HL-60 (cell line): Measurements from ENCODE around the gene HEXIM1.

Experiments
- GABPA ChIP-seq: IDR thresholded peaks from 2 replicates; pipeline ENCODE4 v1.6.1; 2012; ENCODE audit warnings: low read depth
- POLR2AphosphoS5 ChIP-seq: IDR thresholded peaks from 2 replicates; pipeline ENCODE4 v1.6.1; 2012; ENCODE audit warnings: low read depth
- TF ChIP-seq, protein P1 (sequence below): IDR thresholded peaks from one replicate; pipeline ENCODE4 v1.5.1; 2011; ENCODE audit warnings: low read length, control low read depth, inconsistent platforms; ENCODE audit not compliant: insufficient read depth

DNA sequence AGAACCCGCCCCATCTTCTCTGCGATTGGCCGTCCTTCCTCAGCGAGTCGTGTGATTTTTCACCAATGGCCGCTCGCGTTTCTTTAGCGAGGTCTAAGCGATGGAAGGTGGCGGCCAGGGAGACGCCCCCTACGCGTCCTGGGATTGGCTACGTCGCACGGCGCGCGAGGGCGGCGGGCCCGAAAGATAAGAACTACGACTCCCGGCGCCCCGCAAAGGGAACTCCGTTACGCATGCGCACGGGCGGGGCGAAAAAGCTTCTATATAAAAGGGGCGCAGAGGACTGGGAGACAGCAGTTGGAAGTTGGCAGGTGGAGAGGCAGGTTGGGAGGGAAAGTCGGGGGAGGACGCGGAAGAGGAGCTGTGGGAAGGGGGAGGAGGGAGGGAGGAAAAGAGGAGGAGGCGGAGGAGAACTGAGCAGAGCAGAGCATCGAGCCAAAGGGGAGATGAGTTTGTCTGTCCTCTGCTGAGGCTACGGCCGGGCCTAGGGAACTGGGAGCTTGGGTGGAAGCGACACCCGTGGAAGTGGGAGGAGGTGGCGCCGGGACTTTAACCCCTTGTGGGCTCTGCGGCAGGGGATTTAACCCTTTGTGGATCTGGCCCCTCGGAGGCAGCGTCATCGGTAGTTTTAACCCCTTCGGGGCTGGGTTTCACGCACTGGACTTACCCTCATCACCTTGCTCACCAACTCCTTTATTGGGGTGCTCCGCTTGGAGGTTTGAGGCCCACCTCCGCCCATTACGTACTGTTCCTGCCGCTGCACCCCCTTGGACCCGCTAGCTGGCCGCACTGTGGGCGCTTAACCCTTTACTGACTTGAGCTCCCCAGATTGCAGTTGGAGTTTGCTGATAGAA lies at the start of gene HEXIM1:
- TF ChIP-seq POLR2AphosphoS5 (peak; percentile 100), GABPA (no peak; the same call in 1 of the 2 replicates)
- TF ChIP-seq, protein P1, sequence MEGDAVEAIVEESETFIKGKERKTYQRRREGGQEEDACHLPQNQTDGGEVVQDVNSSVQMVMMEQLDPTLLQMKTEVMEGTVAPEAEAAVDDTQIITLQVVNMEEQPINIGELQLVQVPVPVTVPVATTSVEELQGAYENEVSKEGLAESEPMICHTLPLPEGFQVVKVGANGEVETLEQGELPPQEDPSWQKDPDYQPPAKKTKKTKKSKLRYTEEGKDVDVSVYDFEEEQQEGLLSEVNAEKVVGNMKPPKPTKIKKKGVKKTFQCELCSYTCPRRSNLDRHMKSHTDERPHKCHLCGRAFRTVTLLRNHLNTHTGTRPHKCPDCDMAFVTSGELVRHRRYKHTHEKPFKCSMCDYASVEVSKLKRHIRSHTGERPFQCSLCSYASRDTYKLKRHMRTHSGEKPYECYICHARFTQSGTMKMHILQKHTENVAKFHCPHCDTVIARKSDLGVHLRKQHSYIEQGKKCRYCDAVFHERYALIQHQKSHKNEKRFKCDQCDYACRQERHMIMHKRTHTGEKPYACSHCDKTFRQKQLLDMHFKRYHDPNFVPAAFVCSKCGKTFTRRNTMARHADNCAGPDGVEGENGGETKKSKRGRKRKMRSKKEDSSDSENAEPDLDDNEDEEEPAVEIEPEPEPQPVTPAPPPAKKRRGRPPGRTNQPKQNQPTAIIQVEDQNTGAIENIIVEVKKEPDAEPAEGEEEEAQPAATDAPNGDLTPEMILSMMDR = no peak
